ENCODE data around the gene SNPH. TPM values are rescaled to one million over a fixed set of nuclear protein-coding genes. Genes with fewer than 3 reads are reported as not detected.

The SNPH gene
- total RNA-seq, 4 donors from 2014 or later: 0.53 to 6.6 (median 2.4) TPM

DNA sequence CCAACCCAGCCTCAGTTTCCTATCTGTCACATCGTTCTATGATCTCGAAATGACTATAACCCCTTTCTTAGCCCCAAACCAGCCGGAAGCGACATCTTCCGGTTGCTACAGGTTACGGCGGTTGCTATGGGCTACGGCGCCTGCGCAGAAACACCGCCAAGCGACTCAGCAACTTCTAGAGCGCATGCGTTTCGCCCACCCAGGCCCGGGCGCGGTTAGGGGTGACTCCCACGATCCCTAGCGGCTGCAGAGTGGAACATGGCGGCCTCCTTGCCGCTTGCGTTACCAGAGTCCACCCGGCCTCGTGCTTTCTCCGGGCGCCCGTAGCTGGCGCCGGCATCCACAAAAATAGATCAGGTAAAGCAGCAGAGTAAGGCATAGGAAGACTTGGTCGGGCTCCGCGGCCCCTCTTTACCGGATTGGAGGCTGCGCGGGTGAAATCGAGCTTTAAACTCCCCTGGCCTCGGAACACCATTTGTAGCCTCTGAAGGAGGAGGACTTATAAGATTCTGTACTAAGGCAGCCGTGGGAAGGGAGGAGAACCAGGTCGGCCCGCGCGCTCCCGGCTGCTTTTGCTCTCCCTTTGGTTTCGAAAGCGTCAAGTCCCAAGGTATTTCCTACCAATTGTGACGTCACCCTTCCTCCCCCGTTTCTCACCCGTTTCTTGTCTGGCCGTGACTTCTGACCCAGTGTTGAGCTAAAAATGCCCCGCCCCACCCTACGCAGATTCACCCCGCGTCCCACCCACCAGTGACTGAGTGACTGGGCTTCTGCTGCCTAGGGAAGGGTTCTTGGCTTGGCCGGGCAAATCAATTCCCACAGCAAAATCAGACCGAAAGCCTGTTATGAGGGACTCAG, 59.3 kb downstream of the SNPH start:
- Histone ChIP-seq H3K4me1 (peaks cover 0 to 46% (median 10%) of the 10 kb centered on the region in 4 donors), H3K4me3 (peak overlapping the region; percentile 75 to 90 (median 80)), H3K27ac (peak overlapping the region; percentile 91 to 97 (median 94)), H3K27me3 (no peaks in the 10 kb centered on the region), H3K9me3 (no peaks in the 10 kb centered on the region), H3K36me3 (no peaks in the 10 kb centered on the region)
- peak; percentile 94 to 99 (median 95) for DNase-seq
- peak; percentile 61 to 86 for TF ChIP-seq POLR2A (IDR thresholded peaks at IDR 0.05)
- TF ChIP-seq, protein P1, sequence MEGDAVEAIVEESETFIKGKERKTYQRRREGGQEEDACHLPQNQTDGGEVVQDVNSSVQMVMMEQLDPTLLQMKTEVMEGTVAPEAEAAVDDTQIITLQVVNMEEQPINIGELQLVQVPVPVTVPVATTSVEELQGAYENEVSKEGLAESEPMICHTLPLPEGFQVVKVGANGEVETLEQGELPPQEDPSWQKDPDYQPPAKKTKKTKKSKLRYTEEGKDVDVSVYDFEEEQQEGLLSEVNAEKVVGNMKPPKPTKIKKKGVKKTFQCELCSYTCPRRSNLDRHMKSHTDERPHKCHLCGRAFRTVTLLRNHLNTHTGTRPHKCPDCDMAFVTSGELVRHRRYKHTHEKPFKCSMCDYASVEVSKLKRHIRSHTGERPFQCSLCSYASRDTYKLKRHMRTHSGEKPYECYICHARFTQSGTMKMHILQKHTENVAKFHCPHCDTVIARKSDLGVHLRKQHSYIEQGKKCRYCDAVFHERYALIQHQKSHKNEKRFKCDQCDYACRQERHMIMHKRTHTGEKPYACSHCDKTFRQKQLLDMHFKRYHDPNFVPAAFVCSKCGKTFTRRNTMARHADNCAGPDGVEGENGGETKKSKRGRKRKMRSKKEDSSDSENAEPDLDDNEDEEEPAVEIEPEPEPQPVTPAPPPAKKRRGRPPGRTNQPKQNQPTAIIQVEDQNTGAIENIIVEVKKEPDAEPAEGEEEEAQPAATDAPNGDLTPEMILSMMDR (IDR thresholded peaks at IDR 0.05): peak in 4 of 6 experiments; percentile 11 to 47 (median 37)

DNA sequence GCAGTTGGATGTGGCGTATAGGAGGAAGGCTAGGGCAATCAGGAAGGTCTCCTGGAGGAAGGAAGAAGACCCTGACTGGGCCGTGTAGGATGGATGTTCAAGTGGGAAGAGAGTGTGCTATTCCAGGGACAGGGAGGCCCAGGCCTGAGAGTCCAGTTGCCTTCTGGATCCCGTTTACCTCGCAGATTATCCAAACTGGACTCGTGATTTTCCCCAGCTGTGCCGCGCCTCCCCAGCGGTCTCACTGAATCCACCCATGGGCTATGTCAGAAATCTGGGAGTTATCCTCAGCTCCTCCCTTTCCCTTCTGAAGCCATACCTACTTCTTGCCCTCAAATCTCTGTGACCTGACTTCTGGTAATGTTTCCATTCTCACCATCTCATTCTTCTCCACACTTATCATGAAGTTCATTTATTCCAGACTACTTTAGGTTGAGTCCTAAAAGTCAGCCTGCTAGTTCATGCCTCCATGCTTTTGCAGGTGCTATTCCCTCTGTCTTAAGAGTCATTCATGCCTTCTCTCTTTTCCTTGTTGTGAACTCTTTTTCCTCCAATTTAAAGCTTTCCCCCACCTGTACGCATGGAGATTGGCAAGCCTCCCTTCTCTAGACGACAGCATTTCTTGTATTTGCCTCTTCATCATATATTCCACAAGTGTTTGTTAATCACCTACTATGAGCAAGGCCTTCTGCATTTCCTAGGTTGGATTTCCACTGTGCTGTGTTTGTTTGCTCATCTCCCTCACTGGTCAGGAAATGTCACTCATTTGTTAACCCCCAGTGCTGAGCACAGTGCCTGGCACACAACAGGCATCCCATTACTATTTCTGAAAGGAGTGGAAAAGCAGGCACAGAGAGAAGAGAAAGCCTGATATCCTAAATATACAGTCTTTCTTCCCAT, 60.2 kb downstream of the SNPH start:
- TF ChIP-seq, protein P1 (IDR thresholded peaks at IDR 0.05): no peak
- peak in 1 of 2 donors; percentile 29 for TF ChIP-seq POLR2A (IDR thresholded peaks at IDR 0.05)
- H3K27ac ChIP-seq: peak overlapping the region; percentile 91 to 97 (median 94)
- no peaks in the 10 kb centered on the region for H3K27me3 ChIP-seq
- peaks cover 0 to 50% (median 10%) of the 10 kb centered on the region in 4 donors for H3K4me1 ChIP-seq
- no peaks in the 10 kb centered on the region for H3K36me3 ChIP-seq
- peak in 1 of 3 donors; percentile 6 for DNase-seq
- peak overlapping the region; percentile 75 to 90 (median 80) for H3K4me3 ChIP-seq
- no peaks in the 10 kb centered on the region for H3K9me3 ChIP-seq

DNA sequence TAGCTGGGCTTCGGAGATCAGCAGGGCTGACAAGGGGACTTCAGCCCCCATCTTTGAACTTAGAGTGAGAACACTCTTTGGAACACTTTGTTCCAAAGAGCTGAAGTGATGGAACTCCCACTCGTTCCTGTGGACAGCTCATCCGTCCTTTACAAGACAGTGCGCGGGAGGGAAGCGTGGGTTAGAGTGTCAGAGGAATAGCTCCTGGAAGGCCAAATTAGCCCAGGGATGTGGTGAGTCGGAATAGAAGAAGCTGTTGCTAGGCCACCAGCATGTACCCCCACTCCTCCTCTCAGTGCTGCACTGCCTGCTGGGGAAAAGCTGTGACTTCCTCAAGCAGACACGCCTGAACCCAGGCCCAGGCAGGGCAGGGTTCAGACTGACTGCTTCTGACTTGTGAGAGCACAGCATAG, 61.2 kb downstream of the SNPH start:
- DNase-seq: peak; percentile 16 to 65 (median 57)
- Histone ChIP-seq H3K27ac (peak overlapping the region in 3 of 4 donors; percentile 91 to 97 (median 96)), H3K4me1 (peaks cover 0 to 46% (median 10%) of the 10 kb centered on the region in 4 donors), H3K36me3 (no peaks in the 10 kb centered on the region), H3K9me3 (no peaks in the 10 kb centered on the region), H3K4me3 (peak overlapping the region in 2 of 4 donors; percentile 75 to 76), H3K27me3 (no peaks in the 10 kb centered on the region)
- peak; percentile 37 to 55 for TF ChIP-seq POLR2A (IDR thresholded peaks at IDR 0.05)
- TF ChIP-seq, protein P1 (IDR thresholded peaks at IDR 0.05): peak in 1 of 6 experiments; percentile 3

DNA sequence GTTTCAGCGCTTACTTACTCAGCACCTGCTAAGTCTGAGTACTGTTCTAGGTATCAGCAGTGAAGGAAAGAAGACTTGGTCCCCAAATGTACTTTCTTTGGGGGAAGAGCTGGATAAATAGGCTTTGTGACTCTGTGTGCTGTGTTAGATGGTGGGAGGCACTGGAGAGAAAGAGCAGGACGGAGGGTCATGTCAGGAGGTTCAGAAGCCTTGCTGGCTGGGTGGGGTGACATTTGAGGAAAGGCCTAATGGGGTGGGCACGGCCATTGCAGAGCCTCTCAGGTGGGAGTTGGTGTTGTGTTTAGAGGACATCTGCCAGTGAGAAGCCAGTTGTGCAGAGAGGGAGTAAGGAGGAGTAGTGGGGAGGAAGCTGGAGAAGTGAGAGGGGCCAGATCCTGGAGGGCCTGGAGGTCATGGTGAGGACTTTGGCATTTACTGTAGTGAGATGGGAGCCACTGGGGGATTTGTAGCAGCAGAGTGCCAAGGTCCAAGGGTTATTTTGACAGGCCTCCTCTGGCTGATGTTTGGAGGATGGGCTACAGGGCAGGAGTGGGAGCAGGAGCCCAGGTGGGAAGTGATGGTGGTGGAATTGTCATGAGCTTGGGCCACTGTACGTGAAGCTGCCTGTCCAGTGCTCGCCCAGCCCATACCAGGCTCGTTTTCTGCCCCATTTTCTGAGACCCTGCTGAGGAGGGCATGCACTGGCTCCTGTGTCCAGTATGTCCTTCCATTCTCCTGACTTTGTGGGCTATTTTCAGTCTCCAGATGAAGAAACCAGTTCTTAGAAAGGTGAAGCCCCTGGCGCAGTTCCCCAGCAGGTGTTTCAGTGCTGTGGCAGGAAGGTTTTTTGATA, 62.0 kb downstream of the SNPH start:
- peak; percentile 9 to 75 (median 74) for DNase-seq
- TF ChIP-seq, protein P1 (IDR thresholded peaks at IDR 0.05): peak in 2 of 6 experiments; percentile 32 to 50
- peak; percentile 82 to 84 for TF ChIP-seq POLR2A (IDR thresholded peaks at IDR 0.05)
- H3K4me1 ChIP-seq: peaks cover 0 to 46% (median 10%) of the 10 kb centered on the region in 4 donors
- H3K4me3 ChIP-seq: peak overlapping the region in 3 of 4 donors; percentile 34 to 76 (median 75)
- H3K27me3 ChIP-seq: no peaks in the 10 kb centered on the region
- no peaks in the 10 kb centered on the region for H3K36me3 ChIP-seq
- peak overlapping the region in 3 of 4 donors; percentile 91 to 97 (median 96) for H3K27ac ChIP-seq
- no peaks in the 10 kb centered on the region for H3K9me3 ChIP-seq

Data from Peyer's patch (tissue), 4 donors.